ENCODE data around the gene ADAM12.
"Not testable (repeated sequence)": the region's sequence is repeated elsewhere in the genome, so short reads cannot be mapped to it uniquely, and the experiment has no call there.

Gene ADAM12

DNA sequence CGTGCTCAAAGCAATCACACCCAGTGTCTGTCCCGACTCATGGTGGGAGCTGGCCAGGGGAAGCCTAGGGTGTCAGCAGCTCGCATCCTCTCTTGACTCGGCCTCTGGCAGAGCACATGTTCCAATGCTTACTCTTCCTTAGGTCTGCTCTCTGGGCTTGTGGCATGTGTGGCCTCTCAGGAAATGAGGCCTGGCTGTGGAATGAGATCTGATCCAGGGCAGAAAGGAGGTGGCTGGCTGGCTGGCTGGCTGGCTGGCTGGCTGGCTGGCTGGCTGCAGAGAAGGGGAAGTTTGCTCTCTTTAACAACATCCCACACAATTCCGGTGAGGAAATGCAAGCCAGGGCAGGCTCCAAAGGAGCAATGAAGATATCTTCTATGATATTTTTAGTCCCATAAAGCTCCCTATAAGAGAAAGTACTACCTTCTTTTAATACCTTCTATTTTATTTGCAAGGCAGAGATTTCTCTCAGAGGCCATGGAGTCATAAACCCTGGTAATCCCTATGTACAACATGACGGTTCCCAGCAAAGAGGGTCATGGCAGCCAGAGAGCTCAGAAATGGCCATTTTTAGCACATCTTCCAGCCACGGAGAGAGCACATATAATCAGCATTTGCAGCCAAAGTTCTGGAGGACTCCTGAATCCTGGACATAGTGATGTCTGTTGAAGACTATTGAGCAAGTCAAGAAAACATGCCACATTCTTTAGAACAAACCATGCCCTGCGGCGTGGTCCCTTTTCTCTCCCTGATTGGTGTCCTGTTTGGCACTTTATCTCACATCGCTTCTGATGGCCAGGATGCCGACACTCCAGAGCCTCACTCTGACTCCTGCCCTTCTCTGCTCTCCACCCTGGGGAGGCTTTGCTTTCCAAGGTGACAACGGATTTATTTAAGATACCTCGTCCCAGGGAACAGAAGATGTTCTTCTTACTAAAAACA lies 338.2 kb downstream of the ADAM12 start:
- no peak overlapping the region for H2BK120ac ChIP-seq (ENCODE audit: insufficient read depth, low read length, poor library complexity)
- peak; percentile 82 to 90 for DNase-seq
- no peaks in the 10 kb centered on the region for H3K36me3 ChIP-seq (ENCODE audit: control insufficient read depth in 1 of 2, insufficient read depth in 2 of 2, low read length in 2 of 2)
- H3K14ac ChIP-seq (ENCODE audit: low read length) = no peak overlapping the region
- H3K4me2 ChIP-seq (ENCODE audit: low read length) = no peak overlapping the region
- no peak overlapping the region for H3K4ac ChIP-seq (ENCODE audit: low read depth, low read length)
- no peak overlapping the region for H2AK5ac ChIP-seq (ENCODE audit: low read length)
- no peak overlapping the region for H2BK5ac ChIP-seq (ENCODE audit: low read depth, low read length, poor library complexity)
- no peak overlapping the region for H3K27ac ChIP-seq (ENCODE audit: low read depth, low read length)
- no peaks in the 10 kb centered on the region for H3K27me3 ChIP-seq (ENCODE audit: insufficient read depth, low read length)
- no peak overlapping the region for H2BK12ac ChIP-seq (ENCODE audit: low read length)
- H3K9me3 ChIP-seq (ENCODE audit: insufficient read depth, low read depth, low read length) = no peaks in the 10 kb centered on the region
- no peak overlapping the region for H3K18ac ChIP-seq (ENCODE audit: low read length)
- no peak overlapping the region for H4K8ac ChIP-seq (ENCODE audit: low read depth, low read length)
- H2AFZ ChIP-seq (ENCODE audit: insufficient read depth, low read length, poor library complexity) = no peak overlapping the region
- H3K79me1 ChIP-seq (ENCODE audit: low read length) = no peaks in the 10 kb centered on the region
- H3K9ac ChIP-seq (ENCODE audit: low read length) = no peak overlapping the region
- no peak overlapping the region for H3K4me3 ChIP-seq (ENCODE audit: low read depth, low read length)
- H4K91ac ChIP-seq (ENCODE audit: low read depth, low read length) = no peak overlapping the region
- no CpG with 5 or more reads among the region's 13 CpGs for WGBS (ENCODE audit: extremely low coverage, insufficient coverage, insufficient read length)
- no peaks in the 10 kb centered on the region for H3K79me2 ChIP-seq (ENCODE audit: control insufficient read depth, insufficient read depth, low read length, poor library complexity)
- no peak overlapping the region for H3K23ac ChIP-seq (ENCODE audit: low read length)
- no peaks in the 10 kb centered on the region for H3K4me1 ChIP-seq (ENCODE audit: control insufficient read depth in 1 of 2, insufficient read depth in 2 of 2, low read length in 2 of 2)
- H4K12ac ChIP-seq (ENCODE audit: low read depth, low read length) = no peak overlapping the region

DNA sequence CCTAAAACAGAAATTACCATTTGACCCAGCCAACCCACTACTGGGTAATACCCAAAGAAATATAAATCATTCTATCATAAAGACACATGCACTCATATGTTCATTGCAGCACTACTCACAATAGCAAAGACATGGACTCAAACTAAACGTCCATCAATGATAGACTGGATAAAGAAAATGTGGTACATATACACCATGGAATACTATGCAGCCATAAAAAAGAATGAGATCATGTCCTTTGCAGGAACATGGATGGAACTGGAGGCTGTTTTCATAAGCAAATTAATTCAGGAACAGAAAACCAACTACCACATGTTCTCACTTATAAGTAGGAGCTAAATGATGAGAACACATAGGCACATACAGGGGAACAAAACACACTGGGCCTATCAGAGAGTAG lies 340.5 kb downstream of the ADAM12 start:
- not testable (repeated sequence) for H3K27ac ChIP-seq (ENCODE audit: low read depth, low read length); H3K36me3 ChIP-seq (ENCODE audit: control insufficient read depth in 1 of 2, insufficient read depth in 2 of 2, low read length in 2 of 2); H2BK12ac ChIP-seq (ENCODE audit: low read length); H3K4me2 ChIP-seq (ENCODE audit: low read length); H3K14ac ChIP-seq (ENCODE audit: low read length); H3K4me1 ChIP-seq (ENCODE audit: control insufficient read depth in 1 of 2, insufficient read depth in 2 of 2, low read length in 2 of 2); H3K18ac ChIP-seq (ENCODE audit: low read length); H3K27me3 ChIP-seq (ENCODE audit: insufficient read depth, low read length); H2BK5ac ChIP-seq (ENCODE audit: low read depth, low read length, poor library complexity); H2AFZ ChIP-seq (ENCODE audit: insufficient read depth, low read length, poor library complexity); H4K8ac ChIP-seq (ENCODE audit: low read depth, low read length); H3K4me3 ChIP-seq (ENCODE audit: low read depth, low read length); H3K79me1 ChIP-seq (ENCODE audit: low read length); H3K79me2 ChIP-seq (ENCODE audit: control insufficient read depth, insufficient read depth, low read length, poor library complexity); H4K12ac ChIP-seq (ENCODE audit: low read depth, low read length); H2AK5ac ChIP-seq (ENCODE audit: low read length); H3K4ac ChIP-seq (ENCODE audit: low read depth, low read length); H4K91ac ChIP-seq (ENCODE audit: low read depth, low read length); H3K9ac ChIP-seq (ENCODE audit: low read length); H2BK120ac ChIP-seq (ENCODE audit: insufficient read depth, low read length, poor library complexity); DNase-seq; H3K9me3 ChIP-seq (ENCODE audit: insufficient read depth, low read depth, low read length); H3K23ac ChIP-seq (ENCODE audit: low read length)
- no CpG with 5 or more reads among the region's 1 CpG for WGBS (ENCODE audit: extremely low coverage, insufficient coverage, insufficient read length)

DNA sequence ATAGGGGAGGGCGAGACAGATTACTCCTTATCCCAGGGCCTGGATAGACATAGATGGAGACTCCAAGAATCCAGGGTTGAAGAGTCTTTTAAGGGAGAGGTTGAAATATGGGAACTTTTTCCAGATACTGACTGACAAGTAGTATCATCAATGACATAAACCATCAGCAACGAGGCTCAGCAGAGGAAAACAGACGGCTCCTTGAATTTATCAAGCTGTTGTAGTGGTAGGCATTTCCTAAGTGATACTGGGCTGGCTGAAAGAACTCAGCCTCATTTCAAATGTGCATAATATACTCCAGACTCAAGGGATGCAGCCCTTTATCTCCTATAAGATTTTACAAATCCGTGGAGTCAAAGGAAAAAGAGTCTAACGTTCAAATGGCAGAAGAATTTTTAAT lies 341.4 kb downstream of the ADAM12 start:
- no peaks in the 10 kb centered on the region for H3K36me3 ChIP-seq (ENCODE audit: control insufficient read depth in 1 of 2, insufficient read depth in 2 of 2, low read length in 2 of 2)

DNA sequence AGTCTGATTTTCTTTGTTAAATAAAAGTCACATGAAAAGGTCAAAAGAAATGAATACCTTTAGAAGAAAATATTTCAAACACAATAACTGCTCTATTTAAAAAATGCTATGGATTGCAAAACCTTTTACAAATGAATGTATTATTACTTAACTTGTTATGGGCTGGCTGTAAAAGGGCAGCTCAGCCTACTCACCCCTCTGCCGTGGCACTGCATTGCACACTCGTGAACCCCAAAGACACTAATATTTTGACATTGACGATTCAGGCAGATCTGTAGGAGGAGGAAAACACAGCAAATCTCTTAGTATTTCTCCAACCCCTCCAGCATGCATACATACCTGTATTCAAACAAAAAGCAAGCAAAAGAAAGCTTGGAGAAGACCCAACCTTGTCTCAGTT lies 342.4 kb downstream of the ADAM12 start:
- H3K27me3 ChIP-seq (ENCODE audit: insufficient read depth, low read length) = no peaks in the 10 kb centered on the region
- no peak overlapping the region for H2BK12ac ChIP-seq (ENCODE audit: low read length)
- H4K91ac ChIP-seq (ENCODE audit: low read depth, low read length) = no peak overlapping the region
- H3K23ac ChIP-seq (ENCODE audit: low read length) = no peak overlapping the region
- peaks cover 4% of the 10 kb centered on the region for H3K9me3 ChIP-seq (ENCODE audit: insufficient read depth, low read depth, low read length)
- peaks cover 0 to 1% of the 10 kb centered on the region in 2 experiments for H3K36me3 ChIP-seq (ENCODE audit: control insufficient read depth in 1 of 2, insufficient read depth in 2 of 2, low read length in 2 of 2)
- no peak overlapping the region for H4K8ac ChIP-seq (ENCODE audit: low read depth, low read length)
- H3K27ac ChIP-seq (ENCODE audit: low read depth, low read length) = no peak overlapping the region
- H3K9ac ChIP-seq (ENCODE audit: low read length) = no peak overlapping the region
- no peak overlapping the region for H3K18ac ChIP-seq (ENCODE audit: low read length)
- WGBS (ENCODE audit: extremely low coverage, insufficient coverage, insufficient read length) = no CpG with 5 or more reads among the region's 3 CpGs
- H4K12ac ChIP-seq (ENCODE audit: low read depth, low read length) = no peak overlapping the region
- H3K79me1 ChIP-seq (ENCODE audit: low read length) = no peaks in the 10 kb centered on the region
- no peak overlapping the region for H3K4me3 ChIP-seq (ENCODE audit: low read depth, low read length)
- H3K4me1 ChIP-seq (ENCODE audit: control insufficient read depth in 1 of 2, insufficient read depth in 2 of 2, low read length in 2 of 2) = peaks cover 0 to 8% of the 10 kb centered on the region in 2 experiments
- H2AFZ ChIP-seq (ENCODE audit: insufficient read depth, low read length, poor library complexity) = no peak overlapping the region
- DNase-seq = no peak
- no peak overlapping the region for H3K14ac ChIP-seq (ENCODE audit: low read length)
- H3K79me2 ChIP-seq (ENCODE audit: control insufficient read depth, insufficient read depth, low read length, poor library complexity) = no peaks in the 10 kb centered on the region
- H2AK5ac ChIP-seq (ENCODE audit: low read length) = no peak overlapping the region
- H3K4ac ChIP-seq (ENCODE audit: low read depth, low read length) = no peak overlapping the region
- no peak overlapping the region for H2BK5ac ChIP-seq (ENCODE audit: low read depth, low read length, poor library complexity)
- no peak overlapping the region for H2BK120ac ChIP-seq (ENCODE audit: insufficient read depth, low read length, poor library complexity)
- H3K4me2 ChIP-seq (ENCODE audit: low read length) = no peak overlapping the region

More for the DNA sequence above, 341.4 kb downstream of the ADAM12 start:
- Histone ChIP-seq H3K4me2 (ENCODE audit: low read length) (no peak overlapping the region), H2AFZ (ENCODE audit: insufficient read depth, low read length, poor library complexity) (no peak overlapping the region), H2BK120ac (ENCODE audit: insufficient read depth, low read length, poor library complexity) (no peak overlapping the region), H3K4me1 (ENCODE audit: control insufficient read depth in 1 of 2, insufficient read depth in 2 of 2, low read length in 2 of 2) (peaks cover 0 to 4% of the 10 kb centered on the region in 2 experiments), H4K8ac (ENCODE audit: low read depth, low read length) (no peak overlapping the region), H2BK5ac (ENCODE audit: low read depth, low read length, poor library complexity) (no peak overlapping the region), H3K79me2 (ENCODE audit: control insufficient read depth, insufficient read depth, low read length, poor library complexity) (no peaks in the 10 kb centered on the region), H3K4me3 (ENCODE audit: low read depth, low read length) (no peak overlapping the region), H3K14ac (ENCODE audit: low read length) (no peak overlapping the region), H3K27ac (ENCODE audit: low read depth, low read length) (no peak overlapping the region), H3K4ac (ENCODE audit: low read depth, low read length) (no peak overlapping the region), H3K9me3 (ENCODE audit: insufficient read depth, low read depth, low read length) (peaks cover 4% of the 10 kb centered on the region), H3K18ac (ENCODE audit: low read length) (no peak overlapping the region), H2BK12ac (ENCODE audit: low read length) (no peak overlapping the region), H3K23ac (ENCODE audit: low read length) (no peak overlapping the region), H3K9ac (ENCODE audit: low read length) (no peak overlapping the region), H3K27me3 (ENCODE audit: insufficient read depth, low read length) (no peaks in the 10 kb centered on the region), H4K91ac (ENCODE audit: low read depth, low read length) (no peak overlapping the region), H4K12ac (ENCODE audit: low read depth, low read length) (no peak overlapping the region), H2AK5ac (ENCODE audit: low read length) (no peak overlapping the region), H3K79me1 (ENCODE audit: low read length) (no peaks in the 10 kb centered on the region)
- WGBS (ENCODE audit: extremely low coverage, insufficient coverage, insufficient read length) = no CpG with 5 or more reads among the region's 5 CpGs
- no peak for DNase-seq

Measured in trophoblast cell (in vitro differentiated cells and primary cell).